GM18505 (cell line): Measurements from ENCODE around the gene TNNT3.

Experiments
- ATAC-seq: cut with Tn5 transposase; IDR thresholded peaks from one replicate; pipeline ENCODE4 v1.9.1; 2021; ENCODE audit not compliant: unreplicated experiment
- POLR2A ChIP-seq: IDR thresholded peaks from 4 replicates; pipeline ENCODE4 v1.6.1; 2011; ENCODE audit warnings: borderline replicate concordance; ENCODE audit not compliant: insufficient read depth, insufficient read length; ENCODE audit errors: extremely low read depth

The TNNT3 gene

DNA sequence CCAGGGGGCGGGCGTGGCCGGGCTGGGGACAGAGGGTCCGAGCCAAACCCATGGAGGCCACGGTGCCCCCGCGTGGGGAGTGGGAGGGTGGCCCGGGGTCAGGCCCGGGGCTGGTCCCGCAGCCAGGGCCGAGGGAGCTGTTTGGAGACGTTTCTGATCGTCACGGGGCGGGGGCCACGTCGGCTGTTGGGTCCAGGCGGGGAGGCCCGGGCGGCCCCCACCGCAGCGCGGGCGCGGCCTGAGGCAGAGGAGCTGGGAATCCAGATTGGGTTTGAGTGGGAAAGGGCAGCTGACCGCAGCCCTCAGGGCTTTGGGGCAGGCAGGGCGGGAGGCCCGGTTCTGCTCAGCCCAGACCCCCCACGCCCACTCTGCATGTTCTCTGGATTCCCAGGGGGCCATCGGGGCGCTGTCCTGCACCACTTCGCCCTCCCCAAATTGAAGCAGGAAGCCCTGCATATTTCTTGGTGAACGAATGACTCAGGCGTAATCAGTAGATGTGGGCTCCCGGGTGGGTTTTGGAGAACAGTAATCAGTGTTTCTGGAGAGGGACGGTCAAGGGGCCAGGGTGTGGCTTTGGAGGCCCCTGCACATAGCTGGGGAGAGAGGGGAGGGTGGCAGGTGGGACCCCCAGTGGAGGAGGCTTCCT, 28.2 kb downstream of the TNNT3 start:
- no peak for TF ChIP-seq POLR2A
- no peak for ATAC-seq

DNA sequence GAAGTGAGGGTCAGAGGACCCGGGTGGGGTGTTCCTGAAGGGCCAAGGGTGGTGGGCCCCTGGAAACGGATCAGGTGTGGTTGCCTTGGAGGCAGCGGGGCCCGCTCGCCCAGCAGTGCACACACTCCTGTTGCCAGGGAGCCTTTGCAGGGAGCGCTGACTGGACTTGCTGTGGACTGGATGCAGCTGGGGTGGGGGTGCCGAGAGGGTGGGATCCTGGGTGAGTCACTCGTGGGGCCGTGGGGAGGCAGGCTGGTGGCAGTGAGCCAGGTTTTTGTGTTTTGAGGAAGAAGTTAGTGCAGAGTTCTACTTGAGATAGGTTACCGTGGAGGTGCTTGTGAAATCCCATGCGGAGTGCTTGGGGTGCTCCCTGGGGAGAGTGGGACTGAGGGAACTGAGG, 28.9 kb downstream of the TNNT3 start:
- no peak for ATAC-seq
- TF ChIP-seq POLR2A, result no peak

DNA sequence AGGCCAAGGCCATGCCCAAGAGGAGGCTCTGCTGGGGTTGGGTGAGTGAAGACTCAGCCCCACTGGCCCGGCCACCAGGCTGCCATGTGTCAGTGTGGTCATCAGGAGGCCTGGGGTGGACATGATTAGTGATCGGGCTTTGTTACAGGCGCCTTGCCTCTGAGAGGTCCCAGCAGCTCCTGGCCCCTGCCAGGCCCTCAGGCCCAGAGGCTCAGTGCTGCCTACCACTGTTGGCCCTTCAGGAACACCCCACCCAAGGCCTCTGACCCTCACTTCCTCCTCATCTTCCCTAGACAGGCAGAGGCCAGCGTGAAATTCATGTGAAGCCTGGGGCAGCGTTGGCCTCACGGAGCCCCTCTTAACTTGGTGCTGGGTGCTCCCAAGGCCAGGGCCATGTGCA, 29.8 kb downstream of the TNNT3 start:
- no peak for ATAC-seq
- TF ChIP-seq POLR2A, result no peak

- no peak for TF ChIP-seq POLR2A
These were observed 30.4 kb downstream of the TNNT3 start for GRCh38 chr11:1949922-1950321.

GRCh38 chr11:1952806-1953482, 33.4 kb downstream of the TNNT3 start:
- no peak for ATAC-seq

More at GRCh38 chr11:1949922-1950321, 30.4 kb downstream of the TNNT3 start:
- no peak for ATAC-seq

DNA sequence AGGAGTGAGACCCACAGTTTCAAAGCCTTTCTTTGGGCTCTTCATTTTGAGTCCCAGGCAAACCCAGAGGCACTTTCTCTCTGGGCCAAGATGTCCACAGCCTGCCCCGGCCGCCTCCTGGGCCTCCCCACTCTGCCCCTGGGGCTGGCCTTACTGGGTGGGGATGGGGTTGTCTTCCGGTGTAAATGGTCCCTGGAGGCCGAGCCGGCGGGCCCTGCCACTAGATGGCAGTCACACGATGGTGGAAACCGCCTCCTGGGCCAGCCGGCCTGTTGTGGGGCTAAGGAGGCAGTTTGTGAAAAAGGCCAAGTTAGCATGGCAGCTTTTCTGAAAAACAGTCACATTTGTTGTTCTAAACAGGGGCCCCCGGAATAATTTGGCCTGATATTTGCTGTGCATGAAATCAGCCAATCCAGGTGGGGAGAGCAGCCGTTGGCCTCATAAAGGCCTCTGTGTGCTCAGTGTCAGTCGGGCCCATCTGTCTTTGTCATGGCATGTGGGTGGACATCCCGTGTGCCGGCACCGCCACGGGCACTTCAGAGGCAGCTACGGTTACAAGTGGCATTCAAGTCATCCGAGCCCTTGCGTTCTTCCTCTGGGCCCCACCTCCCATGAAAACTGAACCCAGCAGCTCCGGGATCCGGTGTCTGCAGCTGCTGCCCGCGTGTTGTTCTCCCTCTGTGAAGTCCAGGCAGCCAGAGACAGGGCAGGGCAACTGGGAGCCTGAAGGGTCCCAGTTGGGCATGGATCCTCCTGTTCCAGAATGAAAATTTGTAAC, 34.2 kb downstream of the TNNT3 start:
- ATAC-seq, result no peak

More at GRCh38 chr11:1952806-1953482, 33.4 kb downstream of the TNNT3 start:
- TF ChIP-seq POLR2A, result no peak

DNA sequence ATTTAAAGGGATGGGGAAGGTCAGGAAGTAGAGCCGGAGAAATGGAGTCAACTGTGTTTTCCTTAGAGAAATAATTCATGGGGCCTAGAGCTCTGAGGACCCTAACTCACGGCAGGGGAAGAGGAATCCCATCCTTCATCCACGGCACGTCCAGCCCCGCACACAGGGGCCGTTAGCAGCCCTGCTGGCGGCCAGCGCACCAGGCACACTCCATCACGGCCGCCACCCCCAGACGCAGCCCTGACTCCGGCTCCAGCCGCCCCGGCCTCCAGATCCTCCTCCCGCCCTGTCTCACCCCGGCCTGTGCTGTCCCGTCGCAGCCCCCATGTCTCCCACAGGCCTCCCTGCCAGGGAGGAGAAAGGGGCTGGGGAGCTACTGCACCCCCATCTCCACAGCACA, 38.9 kb downstream of the TNNT3 start:
- no peak for ATAC-seq
- TF ChIP-seq POLR2A, result no peak

More for the DNA sequence above, 34.2 kb downstream of the TNNT3 start:
- TF ChIP-seq POLR2A, result no peak

DNA sequence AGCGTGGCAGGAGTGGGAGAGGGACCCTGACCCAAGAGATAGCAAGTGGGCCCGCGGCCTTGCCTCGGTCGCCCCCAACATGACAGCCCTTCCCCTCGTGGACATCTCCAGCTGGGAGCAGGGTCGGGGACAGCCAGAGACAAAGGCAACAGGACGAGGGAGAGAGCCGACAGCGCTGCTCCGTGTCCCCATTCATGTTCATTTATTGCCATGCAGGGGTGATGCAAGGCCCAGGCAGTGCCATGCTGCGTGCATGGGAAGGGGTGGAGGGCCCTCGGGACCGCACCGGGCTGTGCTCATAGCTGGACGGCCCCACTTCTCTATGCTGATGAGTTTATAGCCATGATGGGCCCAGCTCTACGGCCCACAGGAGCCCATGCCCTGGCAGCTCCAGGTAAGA, 40.3 kb downstream of the TNNT3 start:
- no peak for ATAC-seq
- no peak for TF ChIP-seq POLR2A

- TF ChIP-seq POLR2A, result no peak
- ATAC-seq, result no peak
These were observed 44.4 kb downstream of the TNNT3 start for GRCh38 chr11:1963864-1964263.

DNA sequence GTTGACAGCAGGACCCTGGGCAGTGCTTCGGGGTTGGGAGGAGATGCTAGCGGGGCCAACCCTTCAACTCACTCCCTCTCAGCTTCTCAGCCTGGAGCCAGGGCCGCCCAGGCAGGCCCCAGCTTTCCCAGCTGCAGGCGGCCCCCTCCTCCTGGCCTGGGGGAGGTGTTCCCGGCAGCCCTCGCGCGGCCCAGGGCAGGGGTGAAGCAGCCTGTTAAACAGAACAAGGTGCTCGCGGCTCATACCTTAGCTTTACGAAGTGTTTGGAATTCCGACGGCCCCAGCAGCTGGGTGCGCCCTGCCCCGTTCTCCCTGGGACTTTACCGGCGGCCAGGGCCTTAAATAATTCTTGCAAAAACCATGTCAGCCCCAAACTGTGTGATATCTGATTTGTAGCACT, 44.8 kb downstream of the TNNT3 start:
- no peak for ATAC-seq
- TF ChIP-seq POLR2A, result no peak

- no peak for TF ChIP-seq POLR2A
- no peak for ATAC-seq
These were observed 45.5 kb downstream of the TNNT3 start for GRCh38 chr11:1964955-1965354.

GRCh38 chr11:1966531-1966930, 47.0 kb downstream of the TNNT3 start:
- no peak for ATAC-seq

DNA sequence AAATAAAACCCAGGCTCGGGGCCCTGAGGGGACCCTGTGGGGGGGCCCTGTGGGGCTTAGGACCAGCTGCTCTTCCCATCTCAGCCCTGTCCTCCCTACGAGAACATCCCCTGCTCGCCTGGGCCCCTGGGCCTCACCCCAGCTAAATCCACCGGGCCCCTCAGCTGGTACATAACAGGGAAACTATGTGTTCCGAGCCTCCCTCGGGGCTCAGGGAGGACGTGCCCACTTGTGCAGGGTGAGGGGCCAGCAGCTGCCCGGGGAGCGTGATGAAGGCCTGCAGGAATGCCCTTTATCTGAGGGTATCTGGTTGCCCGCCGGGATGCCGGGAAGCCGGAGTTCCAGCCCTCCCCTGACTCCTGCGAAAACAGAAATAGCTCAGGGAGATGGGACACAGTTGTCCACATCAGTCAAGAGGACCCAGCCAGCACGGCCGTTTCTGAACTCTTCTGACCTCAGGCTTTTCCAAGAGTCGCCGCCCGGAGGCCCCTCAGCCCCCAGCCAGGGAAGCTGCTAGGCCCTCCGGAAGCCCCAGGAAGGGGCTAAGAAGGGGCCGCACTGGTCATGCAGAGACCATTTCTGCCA, 48.2 kb downstream of the TNNT3 start:
- no peak for TF ChIP-seq POLR2A
- ATAC-seq, result no peak

More at GRCh38 chr11:1966531-1966930, 47.0 kb downstream of the TNNT3 start:
- no peak for TF ChIP-seq POLR2A
